PC-9 (cell line): ENCODE measurements around the gene COL6A1.

Source experiments
- EZH2 ChIP-seq: fragments of 200-600 bp; sonication (generic); IDR thresholded peaks from 2 replicates; pipeline ENCODE4 v1.8.0; 2017; ENCODE audit warnings: antibody characterized with exemption, low read depth
- TF ChIP-seq, protein P1 (sequence below): fragments of 200-600 bp; sonication (generic); conservative IDR thresholded peaks from 2 replicates; pipeline ENCODE4 v1.6.1; 2017; ENCODE audit warnings: mixed run types, antibody characterized with exemption, mild to moderate bottlenecking, moderate library complexity

DNA sequence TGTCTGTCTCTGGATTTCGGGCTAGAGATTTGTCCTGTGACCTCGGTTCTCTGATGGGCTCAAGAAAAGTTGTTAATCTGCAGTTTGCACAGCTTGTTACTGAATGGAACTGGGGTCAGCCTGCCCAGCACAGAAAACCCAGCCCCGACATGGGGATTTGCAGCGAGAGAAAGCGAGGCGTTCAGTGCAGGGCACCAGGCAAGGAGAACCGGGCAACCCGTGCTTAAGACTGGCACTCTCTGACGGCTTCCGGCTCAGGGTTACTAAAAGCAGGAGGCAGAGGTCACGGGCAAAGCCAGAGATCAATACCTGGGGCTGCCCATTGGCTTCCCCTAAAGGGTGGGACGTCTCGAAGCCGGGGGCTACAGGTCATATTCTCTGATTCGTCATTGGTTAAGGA is 29.9 kb upstream of the COL6A1 start:
- TF ChIP-seq, protein P1, sequence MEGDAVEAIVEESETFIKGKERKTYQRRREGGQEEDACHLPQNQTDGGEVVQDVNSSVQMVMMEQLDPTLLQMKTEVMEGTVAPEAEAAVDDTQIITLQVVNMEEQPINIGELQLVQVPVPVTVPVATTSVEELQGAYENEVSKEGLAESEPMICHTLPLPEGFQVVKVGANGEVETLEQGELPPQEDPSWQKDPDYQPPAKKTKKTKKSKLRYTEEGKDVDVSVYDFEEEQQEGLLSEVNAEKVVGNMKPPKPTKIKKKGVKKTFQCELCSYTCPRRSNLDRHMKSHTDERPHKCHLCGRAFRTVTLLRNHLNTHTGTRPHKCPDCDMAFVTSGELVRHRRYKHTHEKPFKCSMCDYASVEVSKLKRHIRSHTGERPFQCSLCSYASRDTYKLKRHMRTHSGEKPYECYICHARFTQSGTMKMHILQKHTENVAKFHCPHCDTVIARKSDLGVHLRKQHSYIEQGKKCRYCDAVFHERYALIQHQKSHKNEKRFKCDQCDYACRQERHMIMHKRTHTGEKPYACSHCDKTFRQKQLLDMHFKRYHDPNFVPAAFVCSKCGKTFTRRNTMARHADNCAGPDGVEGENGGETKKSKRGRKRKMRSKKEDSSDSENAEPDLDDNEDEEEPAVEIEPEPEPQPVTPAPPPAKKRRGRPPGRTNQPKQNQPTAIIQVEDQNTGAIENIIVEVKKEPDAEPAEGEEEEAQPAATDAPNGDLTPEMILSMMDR: no peak
- TF ChIP-seq EZH2: no peak
